Large intestine (tissue), 3 donors: ENCODE measurements around the gene ADAD2. TPM values are rescaled to one million over a fixed set of nuclear protein-coding genes. Genes with fewer than 3 reads are reported as not detected.

Experiments used
- DNase-seq, 2 donors: peaks; one replicate each; pipeline versions ENCODE4 v3.0.0 to v3.0.0-alpha.2; 2013
- H3K27ac ChIP-seq: one replicate; pipeline ENCODE4 v1.5.1; 2013; ENCODE audit warnings: low read length
- H3K27me3 ChIP-seq: 2 replicates; pipeline ENCODE4 v1.6.1; 2013; ENCODE audit warnings: low read length; ENCODE audit not compliant: control insufficient read depth, insufficient read depth
- H3K36me3 ChIP-seq: 2 replicates; pipeline ENCODE4 v1.6.1; 2013; ENCODE audit warnings: low read length; ENCODE audit not compliant: control insufficient read depth, insufficient read depth
- H3K4me1 ChIP-seq: one replicate; pipeline ENCODE4 v1.6.1; 2013; ENCODE audit warnings: low read length; ENCODE audit not compliant: control insufficient read depth, insufficient read depth
- H3K4me3 ChIP-seq: one replicate; pipeline ENCODE4 v1.5.1; 2013; ENCODE audit warnings: low read length
- H3K9me3 ChIP-seq: one replicate; pipeline ENCODE4 v1.6.1; 2013; ENCODE audit warnings: mild to moderate bottlenecking, low read depth, low read length, moderate library complexity; ENCODE audit not compliant: control insufficient read depth
- WGBS: methylation state at CpG from one replicate; pipeline ENCODE4 v1.1.5; 2013; ENCODE audit warnings: low lambda C conversion rate; ENCODE audit not compliant: insufficient coverage; 5-methylcytosine and 5-hydroxymethylcytosine counted together
- polyA plus RNA-seq: library from polyadenylated mRNA; unstranded; fragments of 120-200 nt; gene quantifications from one replicate; pipeline ENCODE4 v1.2.1, GENCODE V29; 2013

The ADAD2 gene
- polyA plus RNA-seq, 1 donor = 0.43 TPM

- Histone ChIP-seq H3K36me3 (no peaks in the 10 kb centered on the region), H3K4me1 (no peaks in the 10 kb centered on the region), H3K9me3 (peaks cover 3% of the 10 kb centered on the region), H3K4me3 (no peak overlapping the region), H3K27me3 (peaks cover 4% of the 10 kb centered on the region), H3K27ac (no peak overlapping the region)
- WGBS = no CpG with 5 or more reads among the region's 3 CpGs
- no peak for DNase-seq
Observed at GRCh38 chr16:84224554-84224953, 33.6 kb downstream of the ADAD2 start.

GRCh38 chr16:84225126-84225525, 34.2 kb downstream of the ADAD2 start:
- DNase-seq = no peak

GRCh38 chr16:84225571-84225970, 34.6 kb downstream of the ADAD2 start:
- DNase-seq = no peak
- Histone ChIP-seq H3K27me3 (peaks cover 4% of the 10 kb centered on the region), H3K36me3 (no peaks in the 10 kb centered on the region), H3K4me1 (no peaks in the 10 kb centered on the region), H3K27ac (no peak overlapping the region), H3K4me3 (no peak overlapping the region), H3K9me3 (peaks cover 3% of the 10 kb centered on the region)
- no CpG with 5 or more reads among the region's 7 CpGs for WGBS

More at GRCh38 chr16:84225126-84225525, 34.2 kb downstream of the ADAD2 start:
- no CpG with 5 or more reads among the region's 3 CpGs for WGBS
- H3K27ac ChIP-seq = no peak overlapping the region
- H3K9me3 ChIP-seq = peaks cover 3% of the 10 kb centered on the region
- H3K27me3 ChIP-seq = peaks cover 4% of the 10 kb centered on the region
- no peaks in the 10 kb centered on the region for H3K4me1 ChIP-seq
- no peaks in the 10 kb centered on the region for H3K36me3 ChIP-seq
- no peak overlapping the region for H3K4me3 ChIP-seq

- DNase-seq = no peak
- H3K4me1 ChIP-seq = no peaks in the 10 kb centered on the region
- WGBS = no CpG with 5 or more reads among the region's 8 CpGs
- no peak overlapping the region for H3K27ac ChIP-seq
- H3K27me3 ChIP-seq = peaks cover 4% of the 10 kb centered on the region
- H3K36me3 ChIP-seq = no peaks in the 10 kb centered on the region
- no peak overlapping the region for H3K4me3 ChIP-seq
- H3K9me3 ChIP-seq = peaks cover 3% of the 10 kb centered on the region
Observed at GRCh38 chr16:84226026-84226425, 35.1 kb downstream of the ADAD2 start.

GRCh38 chr16:84227548-84227947, 36.6 kb downstream of the ADAD2 start:
- no peaks in the 10 kb centered on the region for H3K4me1 ChIP-seq
- H3K36me3 ChIP-seq = no peaks in the 10 kb centered on the region
- H3K9me3 ChIP-seq = peaks cover 2% of the 10 kb centered on the region
- DNase-seq = no peak
- peaks cover 4% of the 10 kb centered on the region for H3K27me3 ChIP-seq
- no peak overlapping the region for H3K4me3 ChIP-seq
- H3K27ac ChIP-seq = no peak overlapping the region
- WGBS = 83% methylated on average over 2 of the region's 6 CpGs

- DNase-seq = no peak
- H3K4me3 ChIP-seq = no peak overlapping the region
- H3K27me3 ChIP-seq = peaks cover 4% of the 10 kb centered on the region
- H3K9me3 ChIP-seq = no peaks in the 10 kb centered on the region
- no peaks in the 10 kb centered on the region for H3K4me1 ChIP-seq
- H3K27ac ChIP-seq = no peak overlapping the region
- 20% methylated on average over 1 of the region's 18 CpGs for WGBS
- no peaks in the 10 kb centered on the region for H3K36me3 ChIP-seq
Observed at GRCh38 chr16:84228256-84228838, 37.4 kb downstream of the ADAD2 start.

GRCh38 chr16:84229471-84229870, 38.5 kb downstream of the ADAD2 start:
- H3K27me3 ChIP-seq = peaks cover 4% of the 10 kb centered on the region
- H3K36me3 ChIP-seq = no peaks in the 10 kb centered on the region
- no peaks in the 10 kb centered on the region for H3K9me3 ChIP-seq
- no peak for DNase-seq
- H3K4me1 ChIP-seq = peaks cover 2% of the 10 kb centered on the region
- no peak overlapping the region for H3K27ac ChIP-seq
- no peak overlapping the region for H3K4me3 ChIP-seq
- WGBS = no CpG with 5 or more reads among the region's 11 CpGs

GRCh38 chr16:84232060-84232459, 41.1 kb downstream of the ADAD2 start:
- no peak overlapping the region for H3K4me3 ChIP-seq
- no CpG with 5 or more reads among the region's 5 CpGs for WGBS
- H3K27ac ChIP-seq = no peak overlapping the region

GRCh38 chr16:84232969-84233368, 42.0 kb downstream of the ADAD2 start:
- Histone ChIP-seq H3K4me1 (peaks cover 3% of the 10 kb centered on the region), H3K27ac (no peak overlapping the region), H3K36me3 (no peaks in the 10 kb centered on the region), H3K9me3 (no peaks in the 10 kb centered on the region), H3K4me3 (no peak overlapping the region), H3K27me3 (no peaks in the 10 kb centered on the region)
- WGBS = no CpG with 5 or more reads among the region's 5 CpGs
- no peak for DNase-seq

More at GRCh38 chr16:84232060-84232459, 41.1 kb downstream of the ADAD2 start:
- H3K27me3 ChIP-seq = no peaks in the 10 kb centered on the region
- DNase-seq = no peak
- H3K4me1 ChIP-seq = peaks cover 3% of the 10 kb centered on the region
- no peaks in the 10 kb centered on the region for H3K36me3 ChIP-seq
- no peaks in the 10 kb centered on the region for H3K9me3 ChIP-seq

GRCh38 chr16:84233748-84234147, 42.8 kb downstream of the ADAD2 start:
- DNase-seq = no peak
- H3K27ac ChIP-seq = no peak overlapping the region
- 83% methylated on average over 1 of the region's 9 CpGs for WGBS

More at GRCh38 chr16:84233748-84234147, 42.8 kb downstream of the ADAD2 start:
- Histone ChIP-seq H3K4me3 (no peak overlapping the region), H3K27me3 (no peaks in the 10 kb centered on the region), H3K36me3 (no peaks in the 10 kb centered on the region), H3K4me1 (peaks cover 3% of the 10 kb centered on the region), H3K9me3 (no peaks in the 10 kb centered on the region)
